CD14-positive monocyte (primary cell): ENCODE measurements around the gene DDAH1. TPM values are rescaled to one million over a fixed set of nuclear protein-coding genes. Genes with fewer than 3 reads are reported as not detected.

ENCODE experiments used
- DNase-seq, 3 donors: peaks; one replicate each; pipeline ENCODE4 v3.0.0-alpha.2; 2011 to 2022
- H2AFZ ChIP-seq: 2 replicates; pipeline ENCODE4 v1.6.0; 2012; ENCODE audit warnings: mild to moderate bottlenecking, low read depth, low read length, inconsistent platforms; ENCODE audit not compliant: insufficient read depth, poor library complexity, severe bottlenecking
- H3K27ac ChIP-seq, 2 donors: 1 replicate in 1 of 2; 2 replicates in 1 of 2; pipeline ENCODE4 v1.5.1; 2012 to 2013; ENCODE audit warnings: low read length in 2 of 2, control low read depth in 1 of 2, inconsistent platforms in 1 of 2, low read depth in 1 of 2, mild to moderate bottlenecking in 1 of 2
- H3K27me3 ChIP-seq, 2 donors: one replicate each; pipeline versions ENCODE4 v1.6.0 to v1.6.1; 2011 to 2013; ENCODE audit warnings: low read length in 2 of 2; ENCODE audit not compliant: control insufficient read depth in 2 of 2, insufficient read depth in 2 of 2
- H3K36me3 ChIP-seq, 2 donors: replicated peaks in 1 of 2; 1 replicate in 1 of 2; 2 replicates in 1 of 2; pipeline versions ENCODE4 v1.5.1 to v1.6.1; 2012 to 2013; ENCODE audit warnings: low read length in 2 of 2, control low read depth in 1 of 2, inconsistent platforms in 1 of 2, mild to moderate bottlenecking in 1 of 2; ENCODE audit not compliant: insufficient read depth in 2 of 2, control insufficient read depth in 1 of 2
- H3K4me1 ChIP-seq, 2 donors: 1 replicate in 1 of 2; 2 replicates in 1 of 2; pipeline versions ENCODE4 v1.5.1 to v1.6.1; 2012 to 2013; ENCODE audit warnings: low read length in 2 of 2, control low read depth in 1 of 2, inconsistent platforms in 1 of 2, mild to moderate bottlenecking in 1 of 2, moderate library complexity in 1 of 2; ENCODE audit not compliant: insufficient read depth in 2 of 2, control insufficient read depth in 1 of 2
- H3K4me2 ChIP-seq: replicated peaks from 2 replicates; pipeline ENCODE3; 2012; ENCODE audit warnings: low read length, moderate library complexity, mild to moderate bottlenecking; ENCODE audit not compliant: poor library complexity, severe bottlenecking; ENCODE audit errors: extremely low read depth
- H3K4me3 ChIP-seq, 3 experiments: fragments of 200-600 bp in 1 of 3; sonication (generic) in 1 of 3; replicated peaks in 1 of 3; 1 replicate in 2 of 3; 2 replicates in 1 of 3; pipeline ENCODE4 v1.5.1; 2011 to 2013; ENCODE audit warnings: low read length in 3 of 3, mild to moderate bottlenecking in 3 of 3, control low read depth in 2 of 3, low read depth in 2 of 3, inconsistent platforms in 1 of 3, moderate library complexity in 1 of 3
- H3K79me2 ChIP-seq: 2 replicates; pipeline ENCODE4 v1.6.0; 2012; ENCODE audit warnings: mild to moderate bottlenecking, control low read depth, inconsistent platforms, low read length, moderate library complexity; ENCODE audit not compliant: insufficient read depth
- H3K9ac ChIP-seq: 2 replicates; pipeline ENCODE4 v1.6.0; 2017; ENCODE audit warnings: low read length, mild to moderate bottlenecking; ENCODE audit not compliant: insufficient read depth, poor library complexity, severe bottlenecking
- H3K9me3 ChIP-seq, 2 donors: replicated peaks in 1 of 2; 1 replicate in 1 of 2; 2 replicates in 1 of 2; pipeline versions ENCODE4 v1.5.1 to v1.6.1; 2012 to 2013; ENCODE audit warnings: low read length in 2 of 2, control low read depth in 1 of 2; ENCODE audit not compliant: control insufficient read depth in 1 of 2, insufficient read depth in 1 of 2
- H4K20me1 ChIP-seq: 2 replicates; pipeline ENCODE4 v1.6.0; 2012; ENCODE audit warnings: mild to moderate bottlenecking, low read length, control low read depth, moderate library complexity; ENCODE audit not compliant: insufficient read depth
- H3K27ac Mint-ChIP-seq, 7 donors: one replicate each; pipeline ENCODE4 v1.8.0; 2020; ENCODE audit warnings: mild to moderate bottlenecking in 7 of 7, mixed read lengths in 7 of 7, moderate library complexity in 6 of 7, inconsistent platforms in 2 of 7
- H3K27me3 Mint-ChIP-seq, 3 donors: one replicate each; pipeline ENCODE4 v1.8.0; 2021 to 2022; ENCODE audit warnings: low read depth in 3 of 3, mild to moderate bottlenecking in 3 of 3, mixed read lengths in 3 of 3, moderate library complexity in 3 of 3, inconsistent platforms in 1 of 3
- H3K36me3 Mint-ChIP-seq, 2 donors: one replicate each; pipeline ENCODE4 v1.8.0; 2020; ENCODE audit warnings: mixed read lengths in 2 of 2, inconsistent platforms in 1 of 2, mild to moderate bottlenecking in 1 of 2
- H3K4me1 Mint-ChIP-seq: one replicate; pipeline ENCODE4 v1.8.0; 2020; ENCODE audit warnings: mild to moderate bottlenecking, mixed read lengths
- H3K4me3 Mint-ChIP-seq, 2 donors: one replicate each; pipeline ENCODE4 v1.8.0; 2020; ENCODE audit warnings: mild to moderate bottlenecking in 2 of 2, mixed read lengths in 2 of 2, moderate library complexity in 1 of 2
- H3K9me3 Mint-ChIP-seq, 7 donors: one replicate each; pipeline ENCODE4 v1.8.0; 2020 to 2022; ENCODE audit warnings: mixed read lengths in 7 of 7, mild to moderate bottlenecking in 6 of 7, moderate library complexity in 6 of 7, inconsistent platforms in 2 of 7
- WGBS: methylation state at CpG from one replicate; pipeline ENCODE4 v1.1.5; 2013; ENCODE audit warnings: missing lambda C conversion rate; ENCODE audit not compliant: insufficient coverage; 5-methylcytosine and 5-hydroxymethylcytosine counted together
- intact Hi-C, 2 donors: fragments of 100-400 bp; cut with micrococcal nuclease; formaldehyde crosslinking; loops; one replicate each; pipeline versions ENCODE4 v1.15.0 to v1.15.1; 2023
- polyA plus RNA-seq, 3 donors: library from polyadenylated mRNA; depleted of rRNA in 1 of 3; unstranded in 2 of 3; stranded (reverse) in 1 of 3; fragments of 300-500 nt in 2 of 3; fragments of >200 nt in 1 of 3; fragmentation: Illumina TruSeq in 2 of 3; gene quantifications; 1 replicate in 2 of 3; 2 replicates in 1 of 3; pipeline ENCODE4 v1.2.3, GENCODE V29; 2012 to 2021
- TF ChIP-seq, protein P1 (sequence below): fragments of 200-600 bp; IDR thresholded peaks from one replicate; pipeline ENCODE4 v1.8.0; 2022; ENCODE audit warnings: antibody characterized with exemption, mild to moderate bottlenecking

The DDAH1 gene
- polyA plus RNA-seq, 3 donors, result not detected

- WGBS, result no CpG with 5 or more reads among the region's 4 CpGs
These were observed 17.7 kb downstream of the DDAH1 start for GRCh38 chr1:85447006-85447943.

GRCh38 chr1:85445906-85446305 lies 19.1 kb downstream of the DDAH1 start:
- no peaks in the 10 kb centered on the region for H4K20me1 ChIP-seq
- no peaks in the 10 kb centered on the region for H3K79me2 ChIP-seq
- H3K27ac ChIP-seq, result no peak overlapping the region
- Mint-ChIP-seq H3K27ac (no peak overlapping the region), H3K36me3 (no peaks in the 10 kb centered on the region), H3K9me3 (peaks cover 0 to 5% (median 3%) of the 10 kb centered on the region in 7 donors), H3K4me3 (no peak overlapping the region), H3K4me1 (no peaks in the 10 kb centered on the region), H3K27me3 (peaks cover 0 to 3% (median 0%) of the 10 kb centered on the region in 3 donors)
- 86% methylated on average over 1 of the region's 3 CpGs for WGBS
- TF ChIP-seq, protein P1, sequence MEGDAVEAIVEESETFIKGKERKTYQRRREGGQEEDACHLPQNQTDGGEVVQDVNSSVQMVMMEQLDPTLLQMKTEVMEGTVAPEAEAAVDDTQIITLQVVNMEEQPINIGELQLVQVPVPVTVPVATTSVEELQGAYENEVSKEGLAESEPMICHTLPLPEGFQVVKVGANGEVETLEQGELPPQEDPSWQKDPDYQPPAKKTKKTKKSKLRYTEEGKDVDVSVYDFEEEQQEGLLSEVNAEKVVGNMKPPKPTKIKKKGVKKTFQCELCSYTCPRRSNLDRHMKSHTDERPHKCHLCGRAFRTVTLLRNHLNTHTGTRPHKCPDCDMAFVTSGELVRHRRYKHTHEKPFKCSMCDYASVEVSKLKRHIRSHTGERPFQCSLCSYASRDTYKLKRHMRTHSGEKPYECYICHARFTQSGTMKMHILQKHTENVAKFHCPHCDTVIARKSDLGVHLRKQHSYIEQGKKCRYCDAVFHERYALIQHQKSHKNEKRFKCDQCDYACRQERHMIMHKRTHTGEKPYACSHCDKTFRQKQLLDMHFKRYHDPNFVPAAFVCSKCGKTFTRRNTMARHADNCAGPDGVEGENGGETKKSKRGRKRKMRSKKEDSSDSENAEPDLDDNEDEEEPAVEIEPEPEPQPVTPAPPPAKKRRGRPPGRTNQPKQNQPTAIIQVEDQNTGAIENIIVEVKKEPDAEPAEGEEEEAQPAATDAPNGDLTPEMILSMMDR, result no peak
- H3K4me3 ChIP-seq, result no peak overlapping the region
- H3K4me2 ChIP-seq, result no peak overlapping the region
- no peak for DNase-seq
- H3K36me3 ChIP-seq, result no peaks in the 10 kb centered on the region
- H3K9me3 ChIP-seq, result peaks cover 0 to 3% of the 10 kb centered on the region in 2 donors
- H3K27me3 ChIP-seq, result no peaks in the 10 kb centered on the region
- H2AFZ ChIP-seq, result no peak overlapping the region
- H3K9ac ChIP-seq, result no peak overlapping the region
- intact Hi-C loops, result no loop called here
- H3K4me1 ChIP-seq, result no peaks in the 10 kb centered on the region

More at GRCh38 chr1:85447006-85447943, 17.7 kb downstream of the DDAH1 start:
- H3K27me3 ChIP-seq, result no peaks in the 10 kb centered on the region
- no peak overlapping the region for H3K27ac ChIP-seq
- no peak overlapping the region for H3K9ac ChIP-seq
- H2AFZ ChIP-seq, result no peak overlapping the region
- no peak overlapping the region for H3K4me3 Mint-ChIP-seq
- H3K4me2 ChIP-seq, result no peak overlapping the region
- intact Hi-C loops, result no loop called here
- no peak overlapping the region for H3K27ac Mint-ChIP-seq
- peaks cover 0 to 2% (median 0%) of the 10 kb centered on the region in 3 donors for H3K27me3 Mint-ChIP-seq
- H4K20me1 ChIP-seq, result no peaks in the 10 kb centered on the region
- TF ChIP-seq, protein P1, result no peak
- H3K4me3 ChIP-seq, result no peak overlapping the region
- no peak for DNase-seq
- no peaks in the 10 kb centered on the region for H3K36me3 Mint-ChIP-seq
- H3K9me3 Mint-ChIP-seq, result peaks cover 0 to 5% (median 3%) of the 10 kb centered on the region in 7 donors
- H3K9me3 ChIP-seq, result peaks cover 0 to 3% of the 10 kb centered on the region in 2 donors
- no peaks in the 10 kb centered on the region for H3K4me1 Mint-ChIP-seq
- H3K79me2 ChIP-seq, result no peaks in the 10 kb centered on the region
- no peaks in the 10 kb centered on the region for H3K36me3 ChIP-seq
- no peaks in the 10 kb centered on the region for H3K4me1 ChIP-seq
